ENCODE results near the gene PEX6.

Gene PEX6

GRCh38 chr6:42937548-42938427 is 41.2 kb downstream of the PEX6 start:
- H3K9me3 ChIP-seq (ENCODE audit: control insufficient read depth, low read length), result no peaks in the 10 kb centered on the region

GRCh38 chr6:42936398-42936797 is 42.6 kb downstream of the PEX6 start:
- H3K27ac ChIP-seq (ENCODE audit: insufficient read depth, low read length, poor library complexity, severe bottlenecking), result no peak overlapping the region
- H3K9me3 ChIP-seq (ENCODE audit: control insufficient read depth, low read length), result no peaks in the 10 kb centered on the region
- H3K36me3 ChIP-seq (ENCODE audit: control insufficient read depth, insufficient read depth, low read length), result peaks cover 75% of the 10 kb centered on the region
- no peak overlapping the region for H3K4me3 ChIP-seq (ENCODE audit: insufficient read depth, low read depth, low read length, poor library complexity, severe bottlenecking)
- no peaks in the 10 kb centered on the region for H3K27me3 ChIP-seq (replicated peaks; ENCODE audit: control insufficient read depth, insufficient read depth, low read length, poor library complexity, severe bottlenecking)
- DNase-seq, result no peak
- peaks cover 10% of the 10 kb centered on the region for H3K4me1 ChIP-seq (ENCODE audit: control insufficient read depth, insufficient read depth, low read length, poor library complexity, severe bottlenecking)

More at GRCh38 chr6:42937548-42938427, 41.2 kb downstream of the PEX6 start:
- no peak for DNase-seq
- Histone ChIP-seq H3K4me3 (ENCODE audit: insufficient read depth, low read depth, low read length, poor library complexity, severe bottlenecking) (no peak overlapping the region), H3K36me3 (ENCODE audit: control insufficient read depth, insufficient read depth, low read length) (peaks cover 67% of the 10 kb centered on the region), H3K4me1 (ENCODE audit: control insufficient read depth, insufficient read depth, low read length, poor library complexity, severe bottlenecking) (peaks cover 6% of the 10 kb centered on the region), H3K27me3 (replicated peaks; ENCODE audit: control insufficient read depth, insufficient read depth, low read length, poor library complexity, severe bottlenecking) (no peaks in the 10 kb centered on the region), H3K27ac (ENCODE audit: insufficient read depth, low read length, poor library complexity, severe bottlenecking) (no peak overlapping the region)

GRCh38 chr6:42935322-42935721 is 43.7 kb downstream of the PEX6 start:
- DNase-seq, result no peak
- Histone ChIP-seq H3K4me1 (ENCODE audit: control insufficient read depth, insufficient read depth, low read length, poor library complexity, severe bottlenecking) (peaks cover 21% of the 10 kb centered on the region), H3K4me3 (ENCODE audit: insufficient read depth, low read depth, low read length, poor library complexity, severe bottlenecking) (no peak overlapping the region), H3K27me3 (replicated peaks; ENCODE audit: control insufficient read depth, insufficient read depth, low read length, poor library complexity, severe bottlenecking) (no peaks in the 10 kb centered on the region), H3K9me3 (ENCODE audit: control insufficient read depth, low read length) (no peaks in the 10 kb centered on the region), H3K36me3 (ENCODE audit: control insufficient read depth, insufficient read depth, low read length) (peaks cover 72% of the 10 kb centered on the region), H3K27ac (ENCODE audit: insufficient read depth, low read length, poor library complexity, severe bottlenecking) (no peak overlapping the region)

- H3K4me3 ChIP-seq (ENCODE audit: insufficient read depth, low read depth, low read length, poor library complexity, severe bottlenecking), result no peak overlapping the region
- H3K36me3 ChIP-seq (ENCODE audit: control insufficient read depth, insufficient read depth, low read length), result peaks cover 52% of the 10 kb centered on the region
- DNase-seq, result no peak
These were observed 45.8 kb downstream of the PEX6 start for GRCh38 chr6:42933205-42933604.

GRCh38 chr6:42932412-42932811 is 46.6 kb downstream of the PEX6 start:
- Histone ChIP-seq H3K4me1 (ENCODE audit: control insufficient read depth, insufficient read depth, low read length, poor library complexity, severe bottlenecking) (peaks cover 23% of the 10 kb centered on the region), H3K4me3 (ENCODE audit: insufficient read depth, low read depth, low read length, poor library complexity, severe bottlenecking) (no peak overlapping the region), H3K27ac (ENCODE audit: insufficient read depth, low read length, poor library complexity, severe bottlenecking) (peak overlapping the region; percentile 23)

More at GRCh38 chr6:42933205-42933604, 45.8 kb downstream of the PEX6 start:
- Histone ChIP-seq H3K4me1 (ENCODE audit: control insufficient read depth, insufficient read depth, low read length, poor library complexity, severe bottlenecking) (peaks cover 23% of the 10 kb centered on the region), H3K27me3 (replicated peaks; ENCODE audit: control insufficient read depth, insufficient read depth, low read length, poor library complexity, severe bottlenecking) (no peaks in the 10 kb centered on the region), H3K9me3 (ENCODE audit: control insufficient read depth, low read length) (no peaks in the 10 kb centered on the region), H3K27ac (ENCODE audit: insufficient read depth, low read length, poor library complexity, severe bottlenecking) (peak overlapping the region; percentile 2)

GRCh38 chr6:42929821-42930360 is 49.1 kb downstream of the PEX6 start:
- Histone ChIP-seq H3K9me3 (ENCODE audit: control insufficient read depth, low read length) (no peaks in the 10 kb centered on the region), H3K4me1 (ENCODE audit: control insufficient read depth, insufficient read depth, low read length, poor library complexity, severe bottlenecking) (peaks cover 23% of the 10 kb centered on the region), H3K36me3 (ENCODE audit: control insufficient read depth, insufficient read depth, low read length) (peaks cover 19% of the 10 kb centered on the region), H3K27ac (ENCODE audit: insufficient read depth, low read length, poor library complexity, severe bottlenecking) (peak overlapping the region; percentile 96), H3K4me3 (ENCODE audit: insufficient read depth, low read depth, low read length, poor library complexity, severe bottlenecking) (peak overlapping the region; percentile 65), H3K27me3 (replicated peaks; ENCODE audit: control insufficient read depth, insufficient read depth, low read length, poor library complexity, severe bottlenecking) (no peaks in the 10 kb centered on the region)
- peak; percentile 24 to 50 (median 39) for DNase-seq

More at GRCh38 chr6:42932412-42932811, 46.6 kb downstream of the PEX6 start:
- Histone ChIP-seq H3K27me3 (replicated peaks; ENCODE audit: control insufficient read depth, insufficient read depth, low read length, poor library complexity, severe bottlenecking) (no peaks in the 10 kb centered on the region), H3K9me3 (ENCODE audit: control insufficient read depth, low read length) (no peaks in the 10 kb centered on the region), H3K36me3 (ENCODE audit: control insufficient read depth, insufficient read depth, low read length) (peaks cover 44% of the 10 kb centered on the region)
- DNase-seq, result no peak

GRCh38 chr6:42928986-42929820 is 49.8 kb downstream of the PEX6 start, which contains the start of gene CNPY3:
CNPY3 (plus strand) TSS chr6:42929480; CDS start chr6:42929571, 91 bp downstream.
- Histone ChIP-seq H3K4me1 (ENCODE audit: control insufficient read depth, insufficient read depth, low read length, poor library complexity, severe bottlenecking) (peaks cover 23% of the 10 kb centered on the region), H3K9me3 (ENCODE audit: control insufficient read depth, low read length) (no peaks in the 10 kb centered on the region), H3K4me3 (ENCODE audit: insufficient read depth, low read depth, low read length, poor library complexity, severe bottlenecking) (peak within 1 kb of the TSS; percentile 65), H3K27ac (ENCODE audit: insufficient read depth, low read length, poor library complexity, severe bottlenecking) (peak within 1 kb of the TSS; percentile 96), H3K27me3 (replicated peaks; ENCODE audit: control insufficient read depth, insufficient read depth, low read length, poor library complexity, severe bottlenecking) (no peaks in the 10 kb centered on the region), H3K36me3 (ENCODE audit: control insufficient read depth, insufficient read depth, low read length) (peaks cover 13% of the 10 kb centered on the region)
- DNase-seq, result peak; percentile 90 to 93 (median 92)

GRCh38 chr6:42925248-42925857 is 53.6 kb downstream of the PEX6 start:
- Histone ChIP-seq H3K27me3 (replicated peaks; ENCODE audit: control insufficient read depth, insufficient read depth, low read length, poor library complexity, severe bottlenecking) (no peaks in the 10 kb centered on the region), H3K36me3 (ENCODE audit: control insufficient read depth, insufficient read depth, low read length) (no peaks in the 10 kb centered on the region), H3K4me3 (ENCODE audit: insufficient read depth, low read depth, low read length, poor library complexity, severe bottlenecking) (no peak overlapping the region), H3K4me1 (ENCODE audit: control insufficient read depth, insufficient read depth, low read length, poor library complexity, severe bottlenecking) (peaks cover 3% of the 10 kb centered on the region), H3K27ac (ENCODE audit: insufficient read depth, low read length, poor library complexity, severe bottlenecking) (no peak overlapping the region), H3K9me3 (ENCODE audit: control insufficient read depth, low read length) (no peaks in the 10 kb centered on the region)
- no peak for DNase-seq

GRCh38 chr6:42923666-42924065 is 55.3 kb downstream of the PEX6 start:
- no peak overlapping the region for H3K27ac ChIP-seq (ENCODE audit: insufficient read depth, low read length, poor library complexity, severe bottlenecking)
- no peaks in the 10 kb centered on the region for H3K4me1 ChIP-seq (ENCODE audit: control insufficient read depth, insufficient read depth, low read length, poor library complexity, severe bottlenecking)
- H3K9me3 ChIP-seq (ENCODE audit: control insufficient read depth, low read length), result no peaks in the 10 kb centered on the region
- no peak for DNase-seq
- no peaks in the 10 kb centered on the region for H3K27me3 ChIP-seq (replicated peaks; ENCODE audit: control insufficient read depth, insufficient read depth, low read length, poor library complexity, severe bottlenecking)
- H3K36me3 ChIP-seq (ENCODE audit: control insufficient read depth, insufficient read depth, low read length), result no peaks in the 10 kb centered on the region
- H3K4me3 ChIP-seq (ENCODE audit: insufficient read depth, low read depth, low read length, poor library complexity, severe bottlenecking), result no peak overlapping the region

All from effector memory CD4-positive, alpha-beta T cell (primary cell).